ENCODE results near the gene IL1RL2. TPM values are rescaled to one million over a fixed set of nuclear protein-coding genes. Genes with fewer than 3 reads are reported as not detected.

The IL1RL2 gene
- total RNA-seq: 2.6 and 3.1 TPM in 2 replicates
- polyA plus RNA-seq: 0.28 and 0.66 TPM in 2 replicates
- polyA plus RNA-seq (2012): 0.36 and 0.85 TPM in 2 replicates
- not detected in 2 replicates for polyA minus RNA-seq (ENCODE audit: low replicate concordance)

- DNase-seq (ENCODE audit: low read depth in 2 of 2): peak in 1 of 2 donors; percentile 21
- TF ChIP-seq CTCF (conservative IDR thresholded peaks at IDR 0.05 in 1 of 2, IDR thresholded peaks at IDR 0.05 in 1 of 2; ENCODE audit: low read depth in 1 of 2, low read length in 2 of 2) (no peak), EZH2 (IDR thresholded peaks at IDR 0.05; ENCODE audit: low read length, missing control alignments) (no peak)
- no peaks in the 10 kb centered on the region for H3K27me3 ChIP-seq (ENCODE audit: control insufficient read depth, insufficient read depth, low read length)
- peak within 1 kb of the TSS; percentile 64 for H3K27ac ChIP-seq (ENCODE audit: insufficient read depth, low read length)
- H3K4me3 ChIP-seq (replicated peaks in 1 of 4; ENCODE audit: control extremely low read depth in 1 of 4, insufficient read depth in 1 of 4, low read depth in 3 of 4, low read length in 4 of 4): peak within 1 kb of the TSS; percentile 44 to 54 (median 48)
- no peaks in the 10 kb centered on the region for H3K9me3 ChIP-seq (ENCODE audit: control insufficient read depth, insufficient read depth, low read depth, low read length)
- no peaks in the 10 kb centered on the region for H4K20me1 ChIP-seq (ENCODE audit: control insufficient read depth, extremely low read depth, insufficient read depth, low read length)
- H3K36me3 ChIP-seq (ENCODE audit: control insufficient read depth, insufficient read depth, low read length): no peaks in the 10 kb centered on the region
- H3K4me1 ChIP-seq (ENCODE audit: control insufficient read depth, extremely low read depth, insufficient read depth, low read length): no peaks in the 10 kb centered on the region
- H3K79me2 ChIP-seq (ENCODE audit: control insufficient read depth, insufficient read depth, low read length): no peaks in the 10 kb centered on the region
- peak within 1 kb of the TSS; percentile 86 for H3K4me2 ChIP-seq (ENCODE audit: extremely low read depth, insufficient read depth, low read length)
- H2AFZ ChIP-seq (ENCODE audit: low read length): peak within 1 kb of the TSS; percentile 98
- peak within 1 kb of the TSS; percentile 69 for H3K9ac ChIP-seq (ENCODE audit: insufficient read depth, low read length)
These were observed at the start of gene IL1RL2 for GRCh38 chr2:102186791-102187495. Gene IL1RL2 (plus strand): TSS chr2:102187023. CDS start chr2:102187868, 845 bp downstream.

- TF ChIP-seq CTCF (conservative IDR thresholded peaks at IDR 0.05 in 1 of 2, IDR thresholded peaks at IDR 0.05 in 1 of 2; ENCODE audit: low read depth in 1 of 2, low read length in 2 of 2): no peak
- no peak for TF ChIP-seq EZH2 (IDR thresholded peaks at IDR 0.05; ENCODE audit: low read length, missing control alignments)
- no peaks in the 10 kb centered on the region for H3K79me2 ChIP-seq (ENCODE audit: control insufficient read depth, insufficient read depth, low read length)
- no peaks in the 10 kb centered on the region for H4K20me1 ChIP-seq (ENCODE audit: control insufficient read depth, extremely low read depth, insufficient read depth, low read length)
- peaks cover 11% of the 10 kb centered on the region for H3K4me1 ChIP-seq (ENCODE audit: control insufficient read depth, extremely low read depth, insufficient read depth, low read length)
- no peaks in the 10 kb centered on the region for H3K9me3 ChIP-seq (ENCODE audit: control insufficient read depth, insufficient read depth, low read depth, low read length)
- H3K36me3 ChIP-seq (ENCODE audit: control insufficient read depth, insufficient read depth, low read length): no peaks in the 10 kb centered on the region
- H3K4me3 ChIP-seq (replicated peaks in 1 of 4; ENCODE audit: control extremely low read depth in 1 of 4, insufficient read depth in 1 of 4, low read depth in 3 of 4, low read length in 4 of 4): no peak overlapping the region
- H3K27me3 ChIP-seq (ENCODE audit: control insufficient read depth, insufficient read depth, low read length): no peaks in the 10 kb centered on the region
- no peak overlapping the region for H3K27ac ChIP-seq (ENCODE audit: insufficient read depth, low read length)
- H3K9ac ChIP-seq (ENCODE audit: insufficient read depth, low read length): no peak overlapping the region
- no peak overlapping the region for H2AFZ ChIP-seq (ENCODE audit: low read length)
- no peak for DNase-seq (ENCODE audit: low read depth in 2 of 2)
- H3K4me2 ChIP-seq (ENCODE audit: extremely low read depth, insufficient read depth, low read length): no peak overlapping the region
These were observed 49.7 kb upstream of the IL1RL2 start for GRCh38 chr2:102137138-102137537.

- no peak for TF ChIP-seq EZH2 (IDR thresholded peaks at IDR 0.05; ENCODE audit: low read length, missing control alignments)
- no peak for TF ChIP-seq CTCF (conservative IDR thresholded peaks at IDR 0.05 in 1 of 2, IDR thresholded peaks at IDR 0.05 in 1 of 2; ENCODE audit: low read depth in 1 of 2, low read length in 2 of 2)
- no peak overlapping the region for H2AFZ ChIP-seq (ENCODE audit: low read length)
- peaks cover 11% of the 10 kb centered on the region for H3K4me1 ChIP-seq (ENCODE audit: control insufficient read depth, extremely low read depth, insufficient read depth, low read length)
- H3K4me2 ChIP-seq (ENCODE audit: extremely low read depth, insufficient read depth, low read length): no peak overlapping the region
- DNase-seq (ENCODE audit: low read depth in 2 of 2): no peak
- H4K20me1 ChIP-seq (ENCODE audit: control insufficient read depth, extremely low read depth, insufficient read depth, low read length): no peaks in the 10 kb centered on the region
- no peak overlapping the region for H3K9ac ChIP-seq (ENCODE audit: insufficient read depth, low read length)
- no peaks in the 10 kb centered on the region for H3K36me3 ChIP-seq (ENCODE audit: control insufficient read depth, insufficient read depth, low read length)
- no peaks in the 10 kb centered on the region for H3K9me3 ChIP-seq (ENCODE audit: control insufficient read depth, insufficient read depth, low read depth, low read length)
- H3K4me3 ChIP-seq (replicated peaks in 1 of 4; ENCODE audit: control extremely low read depth in 1 of 4, insufficient read depth in 1 of 4, low read depth in 3 of 4, low read length in 4 of 4): no peak overlapping the region
- H3K79me2 ChIP-seq (ENCODE audit: control insufficient read depth, insufficient read depth, low read length): peaks cover 6% of the 10 kb centered on the region
- no peak overlapping the region for H3K27ac ChIP-seq (ENCODE audit: insufficient read depth, low read length)
- H3K27me3 ChIP-seq (ENCODE audit: control insufficient read depth, insufficient read depth, low read length): no peaks in the 10 kb centered on the region
These were observed 48.5 kb upstream of the IL1RL2 start for GRCh38 chr2:102138331-102138730.

Data from fibroblast of lung (primary cell).